Spleen (tissue), 11 donors: ENCODE results near the gene ADH7. TPM values are rescaled to one million over a fixed set of nuclear protein-coding genes. Genes with fewer than 3 reads are reported as not detected.

Experiments used
- DNase-seq: peaks from one replicate; pipeline ENCODE4 v3.0.0-alpha.2; 2020
- H3K27ac ChIP-seq, 8 donors: fragments of 200-600 bp; sonication (generic) in 7 of 8; 1 replicate in 4 of 8; 2 replicates in 4 of 8; pipeline versions ENCODE4 v1.5.0 to v1.8.0; 2016 to 2021; ENCODE audit warnings: inconsistent platforms in 4 of 8, mild to moderate bottlenecking in 4 of 8, moderate library complexity in 1 of 8
- H3K27me3 ChIP-seq, 7 donors: fragments of 200-600 bp; sonication (generic) in 6 of 7; replicated peaks in 1 of 7; 1 replicate in 4 of 7; 2 replicates in 3 of 7; pipeline versions ENCODE4 v1.5.0 to v1.8.0; 2016 to 2021; ENCODE audit warnings: inconsistent platforms in 3 of 7, mild to moderate bottlenecking in 1 of 7
- H3K36me3 ChIP-seq, 6 donors: fragments of 200-600 bp; sonication (generic) in 5 of 6; 1 replicate in 4 of 6; 2 replicates in 2 of 6; pipeline versions ENCODE4 v1.5.0 to v1.8.0; 2016 to 2021; ENCODE audit warnings: inconsistent platforms in 2 of 6
- H3K4me1 ChIP-seq, 6 donors: fragments of 200-600 bp; sonication (generic) in 5 of 6; 1 replicate in 3 of 6; 2 replicates in 3 of 6; pipeline versions ENCODE4 v1.5.0 to v1.8.0; 2016 to 2021; ENCODE audit warnings: inconsistent platforms in 3 of 6
- H3K4me3 ChIP-seq, 8 donors: fragments of 200-600 bp; sonication (generic) in 7 of 8; 1 replicate in 4 of 8; 2 replicates in 4 of 8; pipeline versions ENCODE4 v1.5.0 to v1.8.0; 2016 to 2021; ENCODE audit warnings: inconsistent platforms in 4 of 8, mild to moderate bottlenecking in 4 of 8, moderate library complexity in 2 of 8
- H3K9me3 ChIP-seq, 8 donors: fragments of 200-600 bp; sonication (generic) in 7 of 8; 1 replicate in 4 of 8; 2 replicates in 4 of 8; pipeline versions ENCODE4 v1.5.0 to v1.8.0; 2016 to 2021; ENCODE audit warnings: inconsistent platforms in 4 of 8
- POLR2A ChIP-seq, 3 donors: fragments of 450-650 bp; IDR thresholded peaks; one replicate each; pipeline ENCODE4 v1.5.1; 2017; ENCODE audit warnings: antibody characterized with exemption in 3 of 3, mild to moderate bottlenecking in 1 of 3
- POLR2AphosphoS5 ChIP-seq, 3 donors: sonication (generic); formaldehyde crosslinking; IDR thresholded peaks; one replicate each; pipeline ENCODE4 v1.5.1; 2017; ENCODE audit warnings: antibody characterized with exemption in 3 of 3
- WGBS, 5 donors: extraction: QIAGEN DNeasy Blood & Tissue Kit in 3 of 5; methylation state at CpG; one replicate each; pipeline versions ENCODE4 v1.1.5 to v1.1.7; 2013 to 2018; 5-methylcytosine and 5-hydroxymethylcytosine counted together
- intact Hi-C: fragments of 100-400 bp; cut with DNase I; formaldehyde crosslinking; loops from one replicate; pipeline ENCODE4 v1.15.0; 2023; ENCODE audit warnings: low total_unique reads
- polyA plus RNA-seq, 3 donors: library from polyadenylated mRNA; stranded (reverse); fragments of 200-250 nt; gene quantifications; one replicate each; pipeline ENCODE4 v1.2.1, GENCODE V29; 2013
- total RNA-seq, 7 donors: library from RNA; depleted of rRNA in 3 of 7; stranded (reverse); fragments of >200 nt in 3 of 7; fragmentation: NEBNext Ultra II Directional in 4 of 7; extraction: Animal tissue kit (Norgen Biotek cat#: 25700) in 4 of 7; gene quantifications; one replicate each; pipeline versions ENCODE4 v1.1.0 to v1.2.1, GENCODE V29; 2016 to 2021
- TF ChIP-seq, protein P1 (sequence below), 11 experiments: fragments of 200-600 bp in 7 of 11; fragments of 450-650 bp in 4 of 11; sonication (generic) in 4 of 11; IDR thresholded peaks in 8 of 11; conservative IDR thresholded peaks in 3 of 11; 1 replicate in 7 of 11; 2 replicates in 4 of 11; pipeline versions ENCODE4 v1.4.0 to v1.8.0; 2016 to 2021; ENCODE audit warnings: antibody characterized with exemption in 11 of 11, inconsistent platforms in 4 of 11, mild to moderate bottlenecking in 1 of 11
- donor health status: healthy with polysubstance abuse.
- donor health status: DM: no; HTN: no; CAD: no; lungs with moderate emphysema.
- donor health status: DM: no; HTN: no; CAD: no.
- donor health status: Bipolar disorder and iron deficiency.
- donor health status: healthy.
- donor health status: DM: no; HTN: no; CAD: no.
- donor health status: DM: yes; HTN: yes; CAD: no.

Gene ADH7
- total and polyA plus RNA-seq, 10 donors, result 0.02 to 0.06 TPM; not detected in 8

DNA sequence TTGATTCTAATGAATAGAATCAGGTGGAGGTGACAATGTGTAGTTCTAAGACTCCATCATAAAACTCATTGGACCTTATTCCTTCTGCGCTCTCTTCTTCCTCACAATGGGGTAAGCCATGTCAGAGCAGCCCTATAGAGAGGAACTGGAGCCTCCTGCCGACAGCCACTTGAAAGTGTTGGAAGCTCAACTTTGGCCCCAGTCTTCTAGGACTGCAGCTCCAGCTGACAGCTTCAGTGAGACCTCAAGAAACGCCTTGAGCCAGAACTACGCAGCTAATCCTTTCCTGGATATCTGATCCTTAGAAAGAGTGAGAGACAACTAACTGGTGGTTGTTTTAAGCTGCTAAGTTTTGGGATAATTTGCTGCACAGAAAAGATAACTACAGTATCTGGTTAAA lies 22.1 kb upstream of the ADH7 start:
- Histone ChIP-seq H3K36me3 (no peaks in the 10 kb centered on the region), H3K27me3 (peaks cover 0 to 13% (median 0%) of the 10 kb centered on the region in 7 donors), H3K27ac (no peak overlapping the region), H3K4me3 (no peak overlapping the region), H3K4me1 (no peaks in the 10 kb centered on the region), H3K9me3 (peaks cover 0 to 12% (median 6%) of the 10 kb centered on the region in 8 donors)
- intact Hi-C loops, result no loop called here
- DNase-seq, result no peak
- TF ChIP-seq POLR2A (IDR thresholded peaks at IDR 0.05), result no peak
- TF ChIP-seq, protein P1, sequence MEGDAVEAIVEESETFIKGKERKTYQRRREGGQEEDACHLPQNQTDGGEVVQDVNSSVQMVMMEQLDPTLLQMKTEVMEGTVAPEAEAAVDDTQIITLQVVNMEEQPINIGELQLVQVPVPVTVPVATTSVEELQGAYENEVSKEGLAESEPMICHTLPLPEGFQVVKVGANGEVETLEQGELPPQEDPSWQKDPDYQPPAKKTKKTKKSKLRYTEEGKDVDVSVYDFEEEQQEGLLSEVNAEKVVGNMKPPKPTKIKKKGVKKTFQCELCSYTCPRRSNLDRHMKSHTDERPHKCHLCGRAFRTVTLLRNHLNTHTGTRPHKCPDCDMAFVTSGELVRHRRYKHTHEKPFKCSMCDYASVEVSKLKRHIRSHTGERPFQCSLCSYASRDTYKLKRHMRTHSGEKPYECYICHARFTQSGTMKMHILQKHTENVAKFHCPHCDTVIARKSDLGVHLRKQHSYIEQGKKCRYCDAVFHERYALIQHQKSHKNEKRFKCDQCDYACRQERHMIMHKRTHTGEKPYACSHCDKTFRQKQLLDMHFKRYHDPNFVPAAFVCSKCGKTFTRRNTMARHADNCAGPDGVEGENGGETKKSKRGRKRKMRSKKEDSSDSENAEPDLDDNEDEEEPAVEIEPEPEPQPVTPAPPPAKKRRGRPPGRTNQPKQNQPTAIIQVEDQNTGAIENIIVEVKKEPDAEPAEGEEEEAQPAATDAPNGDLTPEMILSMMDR (IDR thresholded peaks at IDR 0.05 in 8 of 11, conservative IDR thresholded peaks at IDR 0.05 in 3 of 11), result no peak
- TF ChIP-seq POLR2AphosphoS5 (IDR thresholded peaks at IDR 0.05), result no peak
- 79 to 94% (median 82%) methylated on average over 4 of the region's 4 CpGs for WGBS, 5 donors

DNA sequence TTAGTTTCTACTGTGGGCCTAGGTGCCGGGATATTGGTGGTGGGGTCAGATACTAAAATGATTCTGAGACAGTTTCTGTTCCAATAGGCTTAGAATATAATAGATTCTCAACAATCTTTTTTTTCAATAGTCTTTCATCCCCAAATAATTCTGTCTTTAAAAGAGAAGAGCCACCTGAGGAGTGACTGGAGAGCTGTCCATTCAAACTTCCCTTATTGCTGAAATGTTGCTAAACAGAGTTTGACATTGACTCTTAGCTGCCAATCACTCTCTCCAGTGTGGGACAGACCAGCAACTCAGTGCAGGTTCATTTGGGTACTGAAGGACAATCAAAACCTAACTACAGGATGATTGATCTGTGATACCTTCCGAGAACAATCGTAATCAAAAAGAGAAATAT lies 12.4 kb upstream of the ADH7 start:
- 82 to 91% (median 90%) methylated on average over 3 of the region's 3 CpGs for WGBS, 5 donors
- intact Hi-C loops, result no loop called here
- no peak for DNase-seq

DNA sequence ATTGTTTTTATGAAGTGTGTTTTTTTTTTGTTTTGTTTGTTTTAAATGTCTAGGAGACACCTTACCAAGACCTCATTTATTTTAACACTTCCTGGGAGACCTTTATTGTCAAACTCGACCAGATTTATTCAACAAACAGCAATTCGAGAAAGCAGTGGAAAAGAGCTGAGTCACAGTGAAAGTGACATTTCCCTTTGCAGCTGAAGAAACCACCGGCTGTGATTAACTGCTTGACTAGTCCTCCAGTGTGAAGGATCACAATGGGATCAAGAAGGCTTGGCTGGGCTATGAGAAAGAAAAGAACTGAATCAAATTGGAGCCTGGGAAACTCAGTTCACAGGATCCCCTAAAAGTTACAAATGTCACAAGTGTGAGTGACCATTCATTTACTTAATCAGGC lies 11.9 kb upstream of the ADH7 start:
- Histone ChIP-seq H3K4me3 (no peak overlapping the region), H3K27me3 (no peaks in the 10 kb centered on the region), H3K9me3 (peaks cover 0 to 16% (median 10%) of the 10 kb centered on the region in 8 donors), H3K4me1 (no peaks in the 10 kb centered on the region), H3K36me3 (no peaks in the 10 kb centered on the region), H3K27ac (no peak overlapping the region)
- DNase-seq, result no peak
- intact Hi-C loops, result no loop called here
- TF ChIP-seq POLR2AphosphoS5 (IDR thresholded peaks at IDR 0.05) (no peak), POLR2A (IDR thresholded peaks at IDR 0.05) (no peak)
- WGBS, 5 donors, result 1 to 15% (median 5%) methylated on average over 3 of the region's 3 CpGs

More for the DNA sequence above, 12.4 kb upstream of the ADH7 start:
- Histone ChIP-seq H3K36me3 (no peaks in the 10 kb centered on the region), H3K27me3 (no peaks in the 10 kb centered on the region), H3K27ac (no peak overlapping the region), H3K9me3 (peaks cover 0 to 20% (median 14%) of the 10 kb centered on the region in 8 donors), H3K4me1 (no peaks in the 10 kb centered on the region), H3K4me3 (no peak overlapping the region)
- TF ChIP-seq, protein P1 (IDR thresholded peaks at IDR 0.05 in 8 of 11, conservative IDR thresholded peaks at IDR 0.05 in 3 of 11), result no peak
- no peak for TF ChIP-seq POLR2A (IDR thresholded peaks at IDR 0.05)
- no peak for TF ChIP-seq POLR2AphosphoS5 (IDR thresholded peaks at IDR 0.05)

DNA sequence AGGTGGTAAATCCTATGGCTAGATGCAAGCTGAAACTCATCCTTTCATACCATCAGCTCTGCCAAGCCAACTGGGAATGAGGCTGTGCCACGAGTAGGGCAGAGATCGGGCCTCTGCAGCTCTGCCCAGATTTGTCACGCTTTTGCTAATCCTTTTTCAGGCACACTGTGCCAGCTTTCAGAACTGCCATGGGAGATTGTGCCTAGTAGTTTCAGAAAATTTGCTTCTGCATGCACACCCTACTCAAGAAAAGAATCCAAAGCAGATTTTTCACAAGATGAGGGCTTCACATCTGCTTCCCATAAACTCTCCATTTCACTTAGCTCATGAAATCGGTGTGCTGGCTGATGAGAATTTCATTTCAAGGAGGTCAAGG lies 3.3 kb upstream of the ADH7 start:
- no peaks in the 10 kb centered on the region for H3K27me3 ChIP-seq
- intact Hi-C loops, result no loop called here
- no peaks in the 10 kb centered on the region for H3K36me3 ChIP-seq
- no peak for DNase-seq
- H3K4me3 ChIP-seq, result no peak overlapping the region
- TF ChIP-seq POLR2AphosphoS5 (IDR thresholded peaks at IDR 0.05) (no peak), POLR2A (IDR thresholded peaks at IDR 0.05) (no peak)
- TF ChIP-seq, protein P1 (IDR thresholded peaks at IDR 0.05 in 8 of 11, conservative IDR thresholded peaks at IDR 0.05 in 3 of 11), result no peak
- H3K4me1 ChIP-seq, result no peaks in the 10 kb centered on the region
- no peaks in the 10 kb centered on the region for H3K9me3 ChIP-seq
- no peak overlapping the region for H3K27ac ChIP-seq
- WGBS, 5 donors, result 83 to 92% (median 83%) methylated on average over 4 of the region's 4 CpGs
